DMS53 treated with DMSO at 0.1 percent for 48 hours (cell line): ENCODE data around the gene KTI12.
"Not testable (repeated sequence)": the region's sequence is repeated elsewhere in the genome, so short reads cannot be mapped to it uniquely, and the experiment has no call there.

Source experiments
- DNase-seq: peaks from one replicate; lab custom pipeline; 2025; ENCODE audit not compliant: unreplicated experiment; lab: John Stamatoyannopoulos, UW

Gene KTI12

DNA sequence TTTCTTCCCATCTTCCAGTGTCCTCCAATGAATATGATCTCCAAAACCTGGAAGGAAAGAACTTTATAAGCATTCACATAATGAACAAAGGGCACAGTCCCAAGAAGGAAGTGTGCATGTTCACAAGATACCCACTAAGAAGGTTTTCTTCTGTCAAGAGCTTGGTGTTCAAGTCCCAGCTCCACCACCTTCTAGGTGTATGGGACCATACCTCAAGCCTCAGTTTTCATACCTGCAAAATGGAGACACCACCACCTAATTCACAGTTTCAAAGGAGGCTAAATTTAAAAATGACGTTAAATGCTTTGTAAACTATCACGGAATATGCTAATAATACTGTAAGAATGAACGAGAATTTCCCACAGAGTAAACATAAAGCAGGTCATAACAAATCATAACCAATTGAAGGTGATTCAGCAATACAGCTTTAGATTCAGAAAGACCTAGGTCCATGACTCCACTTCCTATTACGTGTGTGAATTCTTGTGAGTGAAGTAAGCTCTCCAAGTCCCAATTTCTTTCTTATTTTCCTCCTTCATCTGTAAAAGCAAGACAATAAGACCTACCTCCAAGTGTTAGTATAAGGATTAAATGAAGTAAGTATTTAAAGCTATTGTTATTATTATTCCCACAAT is 8.1 kb upstream of the KTI12 start:
- DNase-seq: no peak

DNA sequence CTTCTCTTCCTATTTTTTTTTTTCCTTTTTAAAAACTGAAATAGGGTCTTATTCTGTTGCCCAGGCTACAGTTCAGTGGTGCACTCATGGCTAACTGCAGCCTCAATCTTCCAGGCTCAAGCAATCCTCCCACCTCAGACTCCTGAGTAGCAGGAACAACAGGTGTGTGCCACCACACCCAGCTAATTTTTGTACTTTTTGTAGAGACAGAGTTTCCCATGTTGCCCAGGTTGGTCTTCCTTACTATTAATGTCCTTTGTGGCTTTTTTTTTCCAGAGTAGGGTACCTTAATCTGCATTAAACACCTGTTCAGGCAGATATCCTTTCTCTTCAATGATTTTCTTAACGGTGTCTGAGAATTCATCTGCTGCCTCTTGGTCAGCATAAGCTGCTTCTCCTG is 4.3 kb upstream of the KTI12 start:
- DNase-seq: no peak

- peak; percentile 81 for DNase-seq
These were observed 3.8 kb upstream of the KTI12 start for GRCh38 chr1:52037402-52037814.

- no peak for DNase-seq
These were observed 407 bp upstream of the KTI12 start for GRCh38 chr1:52034050-52034384.

DNA sequence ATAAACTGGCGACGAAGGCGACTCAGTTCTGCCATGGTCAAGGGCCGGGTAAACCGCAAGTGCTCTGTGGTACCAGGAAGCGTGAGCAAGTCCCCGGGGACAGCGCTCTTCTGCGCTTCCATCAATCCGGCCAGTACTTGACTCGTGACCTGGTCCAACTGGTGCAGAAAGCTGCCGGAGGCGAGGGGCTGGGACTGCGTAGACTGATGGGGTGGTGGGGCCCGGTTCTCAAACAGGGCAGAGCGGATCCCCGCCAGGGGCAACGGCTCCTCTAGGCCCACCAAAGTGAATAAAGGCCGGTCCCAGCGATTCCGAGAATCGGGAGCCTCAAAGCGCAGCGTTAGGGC is 852 bp downstream of the KTI12 start:
- DNase-seq: peak; percentile 69

DNA sequence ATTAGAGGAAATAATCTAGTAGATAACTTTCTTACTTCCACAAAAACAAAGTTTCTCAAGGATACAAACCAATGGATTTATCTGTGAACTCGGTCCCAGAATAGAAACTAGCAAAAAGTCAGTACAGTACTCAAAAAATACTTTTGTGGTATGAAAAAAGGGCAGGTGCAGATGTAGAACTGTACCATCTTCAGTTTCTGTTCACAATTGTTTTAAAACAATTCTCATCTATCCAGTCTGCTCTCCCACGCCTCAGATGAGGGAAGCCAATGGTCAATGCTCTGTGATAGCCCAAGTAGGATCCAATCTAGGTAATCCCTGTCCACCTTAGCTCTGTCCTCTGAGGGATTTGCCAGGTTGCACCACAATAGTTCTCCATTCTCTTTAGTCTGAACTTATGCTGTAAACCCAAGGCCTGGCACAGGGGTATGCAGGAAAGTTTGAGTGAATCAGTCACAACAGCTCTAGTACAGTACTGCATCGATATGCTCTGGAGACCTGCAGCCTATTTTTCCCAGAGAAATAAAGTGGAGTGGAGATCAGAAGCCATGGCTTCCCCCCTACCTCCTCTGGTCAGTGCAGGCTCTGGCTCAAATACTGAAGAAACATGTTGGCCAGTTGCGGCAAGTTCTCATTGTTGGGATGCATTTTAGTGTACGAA is 1.4 kb downstream of the KTI12 start:
- DNase-seq: no peak

- DNase-seq: not testable (repeated sequence)
These were observed 4.8 kb downstream of the KTI12 start for GRCh38 chr1:52028839-52029238.

GRCh38 chr1:52028328-52028727 is 5.3 kb downstream of the KTI12 start:
- DNase-seq: peak; percentile 62

- no peak for DNase-seq
These were observed 7.3 kb downstream of the KTI12 start for GRCh38 chr1:52026278-52026677.

DNA sequence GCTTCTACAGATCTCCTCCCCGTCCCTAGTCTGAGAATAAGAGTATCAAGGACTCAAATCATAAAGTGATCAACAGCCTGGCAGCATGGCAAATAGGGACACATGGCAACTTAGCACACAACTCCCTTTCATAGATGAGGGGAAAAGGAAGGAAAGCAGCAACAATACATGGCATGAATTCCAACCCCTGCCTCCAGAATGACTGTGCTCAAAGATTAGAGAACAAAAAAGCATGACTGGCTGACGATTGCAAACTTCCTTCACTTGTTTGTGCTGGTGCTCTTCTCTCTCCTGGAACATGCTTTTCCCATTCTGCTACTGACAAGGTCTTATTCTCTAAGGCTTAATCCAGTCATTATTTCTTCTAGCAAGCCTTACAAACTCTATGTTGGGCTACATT is 11.5 kb downstream of the KTI12 start:
- no peak for DNase-seq

- DNase-seq: no peak
These were observed 25.4 kb downstream of the KTI12 start for GRCh38 chr1:52008071-52008809.

GRCh38 chr1:52007215-52008002 is 26.2 kb downstream of the KTI12 start:
- no peak for DNase-seq

GRCh38 chr1:52006081-52006553 is 27.5 kb downstream of the KTI12 start:
- not testable (repeated sequence) for DNase-seq

DNA sequence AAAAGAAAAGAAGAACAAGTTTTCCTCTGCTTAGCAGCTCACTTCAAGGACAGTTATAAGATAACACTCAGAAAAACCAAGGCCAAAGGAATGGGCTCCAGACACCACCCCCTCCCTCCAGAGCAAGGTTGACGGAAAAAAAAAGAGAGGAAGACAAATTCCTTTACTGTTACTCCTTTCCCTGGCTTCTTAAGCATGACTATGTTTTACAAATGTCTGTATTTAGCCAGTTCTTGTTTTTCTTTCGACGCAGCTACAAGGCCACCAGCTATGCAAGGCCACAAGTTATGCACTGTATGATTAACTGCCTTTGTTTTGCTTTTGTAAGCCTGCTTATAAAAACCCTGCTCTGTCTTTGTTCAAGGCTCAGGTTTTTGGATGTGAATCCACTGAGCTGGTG is 28.1 kb downstream of the KTI12 start:
- DNase-seq: not testable (repeated sequence)

GRCh38 chr1:52003877-52004276 is 29.7 kb downstream of the KTI12 start:
- DNase-seq: no peak

DNA sequence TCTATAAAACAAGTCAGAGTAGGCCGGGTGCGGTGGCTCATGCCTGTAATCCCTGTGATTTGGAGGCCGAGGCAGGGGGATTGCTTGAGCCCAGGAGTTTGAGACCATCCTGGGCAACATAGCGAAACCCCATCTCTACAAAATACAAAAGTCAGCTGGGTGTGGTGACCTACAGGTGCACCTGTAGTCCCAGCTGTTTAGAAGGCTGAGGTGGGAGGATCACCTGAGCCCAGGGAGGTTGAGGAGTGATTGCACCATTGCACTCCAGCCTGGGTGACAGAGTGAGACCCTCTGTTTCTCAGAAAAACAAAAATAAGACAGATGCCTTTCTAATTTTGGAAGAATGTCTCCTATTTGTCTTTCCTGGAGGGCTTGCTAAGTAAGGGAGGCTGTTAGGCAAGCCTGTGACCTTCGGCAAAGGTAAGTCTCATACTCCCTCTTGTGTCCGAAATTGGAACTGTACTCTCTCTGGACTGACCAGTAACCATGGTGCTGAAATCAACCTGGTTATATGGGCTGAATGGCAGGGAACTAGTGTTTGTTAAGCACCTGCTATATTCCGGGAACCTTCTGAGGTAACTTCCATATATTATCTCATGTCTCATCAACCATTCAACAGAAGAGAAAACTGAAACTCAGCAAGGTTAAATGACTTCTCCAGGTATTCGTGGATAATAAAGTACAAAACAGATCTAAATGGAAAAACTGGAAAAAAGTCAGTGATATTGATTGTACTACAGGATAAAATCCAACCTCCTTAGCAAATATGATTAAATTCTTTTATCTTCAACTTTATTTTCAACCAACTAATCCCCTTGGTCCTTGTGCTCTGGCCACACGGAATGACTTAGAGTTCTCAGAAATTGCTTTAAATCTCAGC is 31.3 kb downstream of the KTI12 start:
- DNase-seq: peak; percentile 98

DNA sequence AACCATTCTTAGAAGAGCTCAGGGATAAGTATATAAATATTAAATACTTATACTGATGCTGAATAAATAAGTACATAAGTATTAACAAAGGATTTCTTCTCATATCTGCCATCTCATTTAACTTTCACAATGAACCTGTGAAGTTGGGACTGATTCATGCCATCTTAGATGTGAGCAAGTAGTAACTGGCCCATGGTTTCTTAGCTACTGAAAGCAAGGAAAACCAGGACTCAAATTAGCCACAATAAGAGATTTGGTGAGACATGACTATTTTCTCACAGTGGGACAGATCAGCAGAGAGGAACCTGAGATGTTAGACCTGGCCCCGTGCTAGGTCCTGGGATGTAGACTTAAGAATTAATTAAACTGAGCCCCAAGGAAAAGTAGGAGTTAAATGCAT is 34.9 kb downstream of the KTI12 start:
- no peak for DNase-seq

GRCh38 chr1:51997974-51998382 is 35.6 kb downstream of the KTI12 start:
- no peak for DNase-seq

DNA sequence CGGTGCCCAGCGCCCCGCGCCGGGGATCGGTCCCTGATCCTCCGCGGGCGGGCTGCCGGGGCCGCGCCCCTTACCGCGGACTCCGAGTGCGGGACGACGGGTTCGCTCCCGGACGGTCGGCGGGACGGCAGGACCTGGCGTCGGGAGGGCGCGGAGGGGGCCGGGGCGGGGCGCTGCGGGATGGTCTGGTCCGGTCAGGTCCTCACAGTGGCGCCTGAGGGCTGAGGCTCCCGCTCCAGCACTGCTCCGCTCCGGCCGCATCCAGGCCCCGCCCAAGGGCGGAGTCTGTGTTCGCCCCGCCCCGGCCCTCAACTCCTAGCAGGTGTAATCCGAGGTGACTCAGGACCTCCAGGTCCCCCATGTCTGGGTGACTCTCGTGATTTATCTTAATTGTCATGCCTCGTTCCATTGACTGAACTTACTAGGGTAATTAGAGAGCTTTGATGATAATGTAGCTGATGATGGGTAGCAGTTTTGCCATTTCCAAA is 43.1 kb downstream of the KTI12 start, which contains the start of gene RAB3B:
Gene RAB3B (minus strand): TSS at position 223 of the 488 bp plus-strand sequence. CDS start 13,583 bp downstream, outside the sequence.
- peak; percentile 84 for DNase-seq
